ENCODE data around the gene MRPS7. TPM values are rescaled to one million over a fixed set of nuclear protein-coding genes. Genes with fewer than 3 reads are reported as not detected.

Gene MRPS7
- total RNA-seq, 2 donors from 2014 or later, result 29.0 to 33.2 TPM

GRCh38 chr17:75315541-75316243 lies 54.0 kb downstream of the MRPS7 start:
- H3K27me3 ChIP-seq (replicated peaks; ENCODE audit: insufficient read depth), result no peaks in the 10 kb centered on the region
- no peak overlapping the region for H3K4me3 ChIP-seq
- H3K4me1 ChIP-seq (ENCODE audit: control insufficient read depth in 1 of 2, low read depth in 2 of 2), result no peaks in the 10 kb centered on the region
- no peak for TF ChIP-seq CTCF (IDR thresholded peaks at IDR 0.05)
- H3K27ac ChIP-seq, result no peak overlapping the region
- ATAC-seq (ENCODE audit: insufficient number of reproducible peaks, low FRiP score, low read depth) (no peak), DNase-seq (ENCODE audit: low spot score) (no peak)
- H3K36me3 ChIP-seq, result peaks cover 29% of the 10 kb centered on the region
- H3K9me3 ChIP-seq, result no peaks in the 10 kb centered on the region

Other genes starting within 250 kb of the MRPS7 start
- 10 to 100 TPM; 40.3 to 82.6 TPM for gene MRPL58, start 249.2 kb upstream of the MRPS7 start, total RNA-seq
- gene ATP5PD, start 214.9 kb upstream of the MRPS7 start, total RNA-seq, result 100 to 1,000 TPM; 109 to 189 TPM
- gene KCTD2, start 214.7 kb upstream of the MRPS7 start, total RNA-seq, result 10 to 100 TPM; 18.7 to 22.7 TPM
- gene SLC16A5, start 173.9 kb upstream of the MRPS7 start, total RNA-seq, result 10 to 100 TPM in 1 of 2 donors, 1 to 10 TPM in 1; 9.2 to 10.0 TPM
- gene ARMC7, start 151.9 kb upstream of the MRPS7 start, total RNA-seq, result 1 to 10 TPM; 6.1 to 7.6 TPM
- 10 to 100 TPM; 57.9 to 80.0 TPM for gene NT5C, start 130.1 kb upstream of the MRPS7 start, total RNA-seq
- 10 to 100 TPM; 19.6 to 45.7 TPM for gene JPT1, start 107.4 kb upstream of the MRPS7 start, total RNA-seq
- 10 to 100 TPM; 57.9 to 60.1 TPM for gene SUMO2, start 78.9 kb upstream of the MRPS7 start, total RNA-seq
- gene NUP85, start 56.2 kb upstream of the MRPS7 start, total RNA-seq, result 10 to 100 TPM; 30.3 to 39.3 TPM
- 10 to 100 TPM; 33.3 to 41.9 TPM for gene GGA3, start 273 bp upstream of the MRPS7 start, total RNA-seq
- gene MIF4GD, start 9.4 kb downstream of the MRPS7 start, total RNA-seq, result 10 to 100 TPM; 32.5 to 70.1 TPM
- gene SLC25A19, start 27.6 kb downstream of the MRPS7 start, total RNA-seq, result 10 to 100 TPM in 1 of 2 donors, 1 to 10 TPM in 1; 6.1 to 12.6 TPM
- 100 to 1,000 TPM; 120 to 144 TPM for gene GRB2, start 143.8 kb downstream of the MRPS7 start, total RNA-seq
- gene TMEM94, start 194.8 kb downstream of the MRPS7 start, total RNA-seq, result 10 to 100 TPM; 57.1 to 83.4 TPM

All from thoracic aorta (tissue), 2 donors.